Liver (tissue), 9 donors: Measurements from ENCODE around the gene ATF5. TPM values are rescaled to one million over a fixed set of nuclear protein-coding genes. Genes with fewer than 3 reads are reported as not detected.

Source experiments
- DNase-seq: peaks from one replicate; pipeline ENCODE4 v3.0.0-alpha.2; 2017; ENCODE audit warnings: low spot score
- H3K27ac ChIP-seq, 2 donors: one replicate each; pipeline ENCODE4 v1.7.0; 2013; ENCODE audit warnings: inconsistent platforms in 2 of 2, low read length in 2 of 2, control low read depth in 1 of 2, low read depth in 1 of 2, mild to moderate bottlenecking in 1 of 2
- H3K27me3 ChIP-seq, 4 donors: one replicate each; pipeline versions ENCODE4 v1.6.1 to v1.7.0; 2013; ENCODE audit warnings: low read length in 3 of 4, inconsistent platforms in 1 of 4, mild to moderate bottlenecking in 1 of 4, moderate library complexity in 1 of 4; ENCODE audit not compliant: control insufficient read depth in 4 of 4, insufficient read depth in 4 of 4
- H3K36me3 ChIP-seq, 4 donors: one replicate each; pipeline versions ENCODE4 v1.6.1 to v1.7.0; 2013; ENCODE audit warnings: low read length in 3 of 4, mild to moderate bottlenecking in 3 of 4, low read depth in 1 of 4, moderate library complexity in 1 of 4; ENCODE audit not compliant: control insufficient read depth in 4 of 4, insufficient read depth in 3 of 4
- H3K4me1 ChIP-seq, 4 donors: one replicate each; pipeline versions ENCODE4 v1.6.1 to v1.7.0; 2013; ENCODE audit warnings: low read length in 3 of 4, mild to moderate bottlenecking in 3 of 4, moderate library complexity in 1 of 4; ENCODE audit not compliant: control insufficient read depth in 4 of 4, insufficient read depth in 4 of 4
- H3K4me3 ChIP-seq, 3 donors: one replicate each; pipeline versions ENCODE4 v1.6.1 to v1.7.0; 2013; ENCODE audit warnings: low read length in 3 of 3, control low read depth in 1 of 3, low read depth in 1 of 3, mild to moderate bottlenecking in 1 of 3
- H3K9ac ChIP-seq, 2 donors: one replicate each; pipeline ENCODE4 v1.7.0; 2013; ENCODE audit warnings: low read length in 2 of 2, mild to moderate bottlenecking in 2 of 2, moderate library complexity in 2 of 2, control low read depth in 1 of 2, low read depth in 1 of 2
- H3K9me3 ChIP-seq, 4 donors: one replicate each; pipeline versions ENCODE4 v1.6.1 to v1.7.0; 2013; ENCODE audit warnings: low read length in 3 of 4; ENCODE audit not compliant: control insufficient read depth in 4 of 4
- ATF3 ChIP-seq: IDR thresholded peaks from 2 replicates; pipeline ENCODE4 v1.6.1; 2016; ENCODE audit warnings: antibody characterized with exemption
- CTCF ChIP-seq: fragments of 150-350 bp; IDR thresholded peaks from 2 replicates; pipeline ENCODE4 v1.5.1; 2017; ENCODE audit warnings: improper control_type of control experiment, low read depth, low read length; ENCODE audit not compliant: missing input control
- EGR1 ChIP-seq, 2 donors: IDR thresholded peaks; 2 replicates each; pipeline ENCODE4 v1.6.1; 2016 to 2018; ENCODE audit warnings: antibody characterized with exemption in 2 of 2, low read depth in 2 of 2
- FOXA1 ChIP-seq: IDR thresholded peaks from 2 replicates; pipeline ENCODE4 v1.6.1; 2016; ENCODE audit warnings: antibody characterized with exemption
- FOXA2 ChIP-seq: IDR thresholded peaks from 2 replicates; pipeline ENCODE4 v1.6.1; 2016; ENCODE audit warnings: antibody characterized with exemption
- GABPA ChIP-seq, 2 donors: IDR thresholded peaks in 1 of 2; conservative IDR thresholded peaks in 1 of 2; 2 replicates each; pipeline ENCODE4 v1.6.1; 2016; ENCODE audit warnings: antibody characterized with exemption in 2 of 2, mild to moderate bottlenecking in 1 of 2, moderate library complexity in 1 of 2
- HNF4A ChIP-seq, 2 donors: conservative IDR thresholded peaks; 2 replicates each; pipeline ENCODE4 v1.6.1; 2016; ENCODE audit warnings: antibody characterized with exemption in 2 of 2, mild to moderate bottlenecking in 2 of 2
- HNF4G ChIP-seq: IDR thresholded peaks from 2 replicates; pipeline ENCODE4 v1.6.1; 2016; ENCODE audit warnings: antibody characterized with exemption
- JUND ChIP-seq, 2 donors: IDR thresholded peaks; 2 replicates each; pipeline ENCODE4 v1.6.1; 2016; ENCODE audit warnings: antibody characterized with exemption in 2 of 2
- MAX ChIP-seq: IDR thresholded peaks from 2 replicates; pipeline ENCODE4 v1.6.1; 2016; ENCODE audit warnings: antibody characterized with exemption
- NR2F2 ChIP-seq: IDR thresholded peaks from 2 replicates; pipeline ENCODE4 v1.6.1; 2016; ENCODE audit warnings: antibody characterized with exemption
- RAD21 ChIP-seq, 2 donors: IDR thresholded peaks; 2 replicates each; pipeline ENCODE4 v1.6.1; 2016; ENCODE audit warnings: antibody characterized with exemption in 2 of 2, mild to moderate bottlenecking in 2 of 2
- REST ChIP-seq: IDR thresholded peaks from 2 replicates; pipeline ENCODE4 v1.6.1; 2016; ENCODE audit warnings: antibody characterized with exemption, mild to moderate bottlenecking
- RXRA ChIP-seq, 2 donors: IDR thresholded peaks; 2 replicates each; pipeline ENCODE4 v1.6.1; 2017 to 2018; ENCODE audit warnings: antibody characterized with exemption in 2 of 2, mild to moderate bottlenecking in 1 of 2
- SP1 ChIP-seq: IDR thresholded peaks from 2 replicates; pipeline ENCODE4 v1.6.1; 2018; ENCODE audit warnings: antibody characterized with exemption, mild to moderate bottlenecking
- TAF1 ChIP-seq: conservative IDR thresholded peaks from 2 replicates; pipeline ENCODE4 v1.6.1; 2016; ENCODE audit warnings: antibody characterized with exemption, mild to moderate bottlenecking
- YY1 ChIP-seq: IDR thresholded peaks from 2 replicates; pipeline ENCODE4 v1.6.1; 2016; ENCODE audit warnings: antibody characterized with exemption, mild to moderate bottlenecking
- ZBTB33 ChIP-seq: IDR thresholded peaks from 2 replicates; pipeline ENCODE4 v1.6.1; 2016; ENCODE audit warnings: antibody characterized with exemption
- WGBS: extraction: QIAGEN DNeasy Blood & Tissue Kit; methylation state at CpG from one replicate; pipeline ENCODE4 v1.1.7; 2013; 5-methylcytosine and 5-hydroxymethylcytosine counted together
- polyA plus RNA-seq, 2 donors: library from polyadenylated mRNA; stranded (reverse) in 1 of 2; unstranded in 1 of 2; fragments of 200-250 nt in 1 of 2; fragments of >200 nt in 1 of 2; fragmentation: Nextera tagmentation in 1 of 2; extraction: Ambion mirVana in 1 of 2; gene quantifications; one replicate each; pipeline versions ENCODE4 v1.2.1 to v1.2.3, GENCODE V29; 2013 to 2015
- total RNA-seq, 2 donors: library from RNA; depleted of rRNA; stranded (reverse); fragments of >200 nt; gene quantifications; one replicate each; pipeline ENCODE4 v1.2.3, GENCODE V29; 2014
- donor health status: healthy.
- donor health status: healthy.
- donor health status: healthy.
- donor health status: healthy.
- donor health status: healthy.

Gene ATF5
- total and polyA plus RNA-seq, 4 donors: 42.3 to 2,086 (median 347) TPM

GRCh38 chr19:49924004-49924880 is 4.8 kb upstream of the ATF5 start:
- DNase-seq: peak; percentile 54
- peak overlapping the region; percentile 4 to 48 for H3K9ac ChIP-seq
- no peaks in the 10 kb centered on the region for H3K27me3 ChIP-seq
- no peaks in the 10 kb centered on the region for H3K36me3 ChIP-seq
- H3K27ac ChIP-seq: peak overlapping the region; percentile 96
- H3K4me3 ChIP-seq: peak overlapping the region; percentile 28 to 54 (median 36)
- no peaks in the 10 kb centered on the region for H3K9me3 ChIP-seq
- peak; percentile 4 to 22 for TF ChIP-seq JUND (IDR thresholded peaks at IDR 0.05)
- peak; percentile 77 for TF ChIP-seq YY1
- TF ChIP-seq HNF4A (conservative IDR thresholded peaks at IDR 0.05): peak; percentile 56 to 70
- TF ChIP-seq NR2F2: no peak
- peak; percentile 50 for TF ChIP-seq MAX
- TF ChIP-seq SP1: peak; percentile 67
- peak; percentile 61 for TF ChIP-seq ZBTB33
- no peak for TF ChIP-seq FOXA2
- peak in 1 of 2 donors; percentile 6 for TF ChIP-seq RAD21 (IDR thresholded peaks at IDR 0.05)
- no peak for TF ChIP-seq REST
- TF ChIP-seq TAF1: peak; percentile 69
- TF ChIP-seq EGR1 (IDR thresholded peaks at IDR 0.05; ENCODE audit: low read depth in 2 of 2): peak in 1 of 2 donors; percentile 38
- TF ChIP-seq ATF3: peak; percentile 82
- TF ChIP-seq GABPA (IDR thresholded peaks at IDR 0.05 in 1 of 2, conservative IDR thresholded peaks at IDR 0.05 in 1 of 2): no peak
- TF ChIP-seq HNF4G: peak; percentile 8
- TF ChIP-seq RXRA (IDR thresholded peaks at IDR 0.05): peak; percentile 83 to 87
- no peak for TF ChIP-seq FOXA1
- no peak for TF ChIP-seq CTCF
- peaks cover 13 to 49% (median 36%) of the 10 kb centered on the region in 4 donors for H3K4me1 ChIP-seq
- 39% methylated on average over 25 of the region's 25 CpGs for WGBS
